ENCODE data around the gene SLC25A31.
A peak's percentile ranks its signal among the peaks of the same experiment; 100 is the strongest.

SLC25A31 gene

GRCh38 chr4:127778102-127778501, 47.9 kb downstream of the SLC25A31 start:
- no peak for DNase-seq

DNA sequence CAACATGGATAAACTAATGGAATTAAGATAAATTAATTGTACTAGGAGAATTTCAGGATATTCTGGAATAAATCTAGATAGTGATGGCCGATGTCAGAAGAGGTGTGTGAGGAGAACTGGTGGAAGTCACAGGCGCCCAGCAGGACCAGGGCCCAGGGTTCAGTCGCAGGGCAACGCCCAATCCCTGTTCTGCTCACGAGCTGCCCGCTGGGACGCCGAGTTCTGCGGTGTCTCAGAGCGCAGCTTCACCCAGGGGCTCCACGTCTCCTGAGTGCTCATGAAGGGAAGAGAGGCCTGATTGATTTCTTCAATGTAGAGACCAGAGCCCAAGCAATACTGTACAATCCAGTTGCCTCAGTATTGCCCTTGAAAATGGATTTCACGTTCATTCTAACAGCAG, 50.4 kb downstream of the SLC25A31 start:
- DNase-seq: no peak

DNA sequence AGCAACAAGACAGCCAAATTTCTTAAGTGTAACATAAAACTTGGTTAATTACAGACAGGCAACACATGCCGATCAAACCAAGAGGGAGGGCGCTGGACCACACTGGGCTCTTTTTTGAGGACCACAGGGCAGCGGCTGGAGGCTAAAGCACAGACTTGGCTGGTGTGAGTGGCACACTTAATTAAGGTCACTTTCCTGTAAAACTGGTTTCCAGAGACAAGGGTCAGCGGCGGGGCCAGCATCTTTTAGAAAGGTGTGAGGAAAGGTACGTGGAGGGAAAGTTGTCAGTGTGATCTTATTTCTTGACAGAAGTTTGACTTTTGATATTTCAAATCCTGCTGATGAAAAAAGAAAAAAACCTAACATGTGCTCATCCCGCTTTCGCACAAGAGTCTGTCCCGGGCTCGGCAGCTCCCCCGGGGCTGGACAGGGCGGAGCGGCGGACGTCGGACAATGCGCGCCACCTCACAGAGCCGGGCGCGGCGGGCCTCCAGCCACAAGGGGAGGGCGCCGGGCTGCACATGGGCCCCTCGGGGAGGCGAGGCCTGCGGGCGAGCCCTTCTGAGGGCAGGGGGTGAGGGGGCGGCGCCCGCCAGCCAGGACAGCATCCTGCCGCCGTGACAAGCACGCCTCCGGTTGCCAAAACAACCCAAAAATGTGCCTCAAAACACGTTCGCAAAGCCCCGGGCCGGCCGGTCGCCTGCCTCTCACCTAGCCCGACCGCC, 51.3 kb downstream of the SLC25A31 start:
- DNase-seq: no peak

DNA sequence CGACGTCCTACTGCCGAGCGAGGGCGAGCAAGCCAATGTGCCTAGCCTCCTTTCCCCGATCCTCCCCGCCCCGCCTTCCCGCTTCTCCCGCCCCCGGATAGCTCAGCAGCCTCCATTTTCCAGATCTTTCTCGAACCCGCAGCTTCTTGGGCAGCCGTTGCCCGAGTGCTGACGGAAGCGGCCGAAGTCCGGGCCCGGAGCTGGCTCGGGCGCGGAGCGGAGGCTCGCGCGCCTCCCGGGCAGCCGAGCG, 51.8 kb downstream of the SLC25A31 start:
- peak; percentile 46 for DNase-seq

DNA sequence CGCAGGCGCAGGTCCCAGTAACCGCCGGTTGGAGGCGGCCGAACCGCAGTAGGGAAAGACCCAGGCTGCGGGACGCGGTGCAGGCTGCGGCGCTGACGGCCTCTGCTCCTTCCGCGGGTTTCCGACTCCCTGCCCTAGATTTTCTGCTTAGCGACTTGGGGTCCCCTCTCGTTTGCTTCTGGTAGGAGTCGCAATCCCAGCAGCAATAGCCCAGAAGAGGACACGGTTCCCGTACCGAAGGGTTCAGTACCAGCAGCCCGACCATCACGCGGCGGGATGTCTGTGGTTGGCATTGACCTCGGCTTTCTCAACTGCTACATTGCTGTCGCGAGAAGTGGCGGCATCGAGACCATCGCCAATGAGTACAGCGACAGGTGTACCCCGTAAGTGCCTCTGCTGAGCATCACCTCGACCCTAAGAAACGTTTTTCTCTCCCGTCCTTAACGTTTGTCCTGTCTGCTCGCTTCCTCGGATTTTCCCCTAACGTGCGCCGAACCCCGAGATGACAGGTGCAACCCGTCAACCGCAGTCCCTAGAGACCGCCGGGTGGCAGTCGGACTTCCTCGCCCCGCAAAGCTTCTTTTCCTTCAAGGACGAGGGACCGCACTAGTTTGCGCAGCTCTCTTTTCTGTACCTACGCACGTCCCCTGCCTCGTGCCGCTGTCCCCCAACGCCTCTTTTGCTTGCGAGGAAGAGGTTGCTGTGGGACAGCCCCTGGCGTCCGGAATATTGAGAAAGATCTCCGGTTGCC, 52.2 kb downstream of the SLC25A31 start, which contains the start of gene HSPA4L:
HSPA4L (plus strand) TSS at position 48 of the 751 bp plus-strand sequence; CDS start at position 277, 229 bp downstream.
- peak; percentile 20 for DNase-seq

- DNase-seq: peak; percentile 16
These were observed 53.0 kb downstream of the SLC25A31 start for GRCh38 chr4:127783026-127783769.

DNA sequence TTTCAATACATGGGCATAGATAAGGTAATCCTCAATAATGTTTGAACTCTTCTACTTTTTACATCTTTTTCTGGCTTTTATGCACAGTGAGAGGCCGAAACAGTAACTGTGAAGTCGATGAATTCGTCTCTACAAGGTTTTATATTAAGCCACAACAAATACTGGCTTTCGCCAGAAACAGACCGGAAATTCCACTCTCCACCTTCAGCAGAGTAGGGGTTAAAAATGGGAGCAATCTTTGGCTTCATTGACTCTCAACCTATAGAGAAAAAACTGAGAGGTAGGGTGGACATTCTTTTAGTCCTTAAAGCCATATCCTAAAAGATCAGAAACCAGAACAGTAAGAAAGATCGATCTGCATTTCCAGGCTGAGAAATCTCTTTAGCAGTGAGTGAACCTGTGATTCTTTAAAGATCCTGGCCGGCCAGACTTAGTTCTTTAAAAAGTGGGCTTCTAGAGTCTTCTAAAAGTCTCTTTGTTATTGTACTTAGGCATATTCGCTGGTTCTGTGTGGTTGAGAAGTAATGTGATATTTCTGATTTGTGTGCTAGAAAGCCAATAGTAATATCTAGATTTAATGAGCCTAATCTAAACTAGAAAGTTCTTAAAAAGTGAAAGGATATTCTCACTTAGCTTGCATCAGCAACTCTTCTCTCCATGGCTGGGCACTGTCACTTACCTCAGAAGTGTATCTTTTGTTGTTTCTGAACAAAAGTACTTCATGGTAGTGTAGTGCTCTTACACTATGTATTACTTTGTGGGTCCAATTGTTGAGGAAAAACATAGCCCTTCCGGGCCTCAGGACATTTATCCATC, 54.0 kb downstream of the SLC25A31 start:
- no peak for DNase-seq

GRCh38 chr4:127788517-127788916, 58.3 kb downstream of the SLC25A31 start:
- DNase-seq: no peak

- DNase-seq: no peak
These were observed 61.2 kb downstream of the SLC25A31 start for GRCh38 chr4:127791391-127791790.

GRCh38 chr4:127793528-127793927, 63.3 kb downstream of the SLC25A31 start:
- no peak for DNase-seq

GRCh38 chr4:127799711-127800110, 69.5 kb downstream of the SLC25A31 start:
- no peak for DNase-seq

DNA sequence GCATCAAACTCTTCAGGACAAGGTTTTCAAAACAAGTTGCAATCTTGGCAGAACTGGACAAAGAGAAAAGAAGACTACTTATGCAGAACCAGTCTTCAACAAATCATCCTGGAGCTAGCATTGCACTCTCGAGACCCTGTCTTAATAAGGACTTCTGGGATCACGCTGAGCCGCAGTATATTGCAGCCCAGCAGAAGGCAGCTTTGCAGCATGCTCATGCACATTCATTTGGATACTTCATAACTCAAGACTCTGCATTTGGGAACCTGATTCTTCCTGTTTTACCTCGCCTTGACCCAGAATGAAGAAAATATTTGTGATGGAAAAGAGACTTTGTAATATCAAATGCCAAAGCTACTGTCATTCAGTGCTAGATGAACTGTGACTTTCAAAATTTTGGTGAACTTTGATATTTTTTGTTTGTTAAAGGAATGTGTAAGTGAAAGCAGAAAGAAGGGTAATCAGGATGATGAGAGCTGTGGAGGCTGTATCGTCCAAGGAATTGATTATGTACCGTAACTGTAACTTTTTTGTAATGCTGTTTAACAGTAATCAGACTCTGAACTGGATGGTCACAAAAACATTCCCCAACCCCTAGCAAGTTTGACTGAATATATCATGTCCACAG, 79.1 kb downstream of the SLC25A31 start:
- DNase-seq: no peak

GRCh38 chr4:127810551-127810950, 80.4 kb downstream of the SLC25A31 start:
- no peak for DNase-seq

GRCh38 chr4:127822430-127822829, 92.2 kb downstream of the SLC25A31 start:
- DNase-seq: no peak

Measured in NCI-H510A treated with DMSO at 0.1 percent for 48 hours (cell line).